IMR-90 (cell line): ENCODE data around the gene HOXD12. TPM values are rescaled to one million over a fixed set of nuclear protein-coding genes. Genes with fewer than 3 reads are reported as not detected.

Source experiments
- ATAC-seq: fragments of 200-7000 bp; cut with Tn5 transposase; 2 replicates; pipeline ENCODE4 v1.9.1; 2020; ENCODE audit warnings: low read depth, mild to moderate bottlenecking, moderate library complexity
- BruUV-seq: library from RNA; stranded (reverse); fragments of 400-500 nt; replicated peaks from 2 replicates; lab custom pipeline; 2021; lab: Mats Ljungman, UMichigan
- CTCF ChIA-PET: fragments of 300-600 bp; formaldehyde crosslinking; extraction: SDS; loops from one replicate; lab custom pipeline; 2021; ENCODE audit warnings: antibody characterized with exemption; lab: Yijun Ruan, JAX
- POLR2A ChIA-PET: fragments of 300-600 bp; sonication (Branson Sonifier 250); formaldehyde crosslinking; loops from one replicate; lab custom pipeline; 2022; ENCODE audit warnings: antibody characterized with exemption; ENCODE audit not compliant: unreplicated experiment; lab: Charles Lee
- DNase-seq: peaks from one replicate; pipeline ENCODE4 v3.0.0; 2013
- H2AFZ ChIP-seq: replicated peaks from 2 replicates; pipeline ENCODE3; 2013; ENCODE audit warnings: low read length, mild to moderate bottlenecking; ENCODE audit not compliant: poor library complexity
- H2AK5ac ChIP-seq: 2 replicates; pipeline ENCODE4 v1.6.1; 2013; ENCODE audit warnings: low read depth, low read length, inconsistent platforms
- H2AK9ac ChIP-seq: replicated peaks from 2 replicates; pipeline ENCODE3; 2013; ENCODE audit warnings: mild to moderate bottlenecking, low read depth, low read length, moderate library complexity; ENCODE audit not compliant: poor library complexity
- H2BK120ac ChIP-seq: 2 replicates; pipeline ENCODE4 v1.6.1; 2013; ENCODE audit warnings: low read depth, low read length, inconsistent platforms
- H2BK15ac ChIP-seq: 3 replicates; pipeline ENCODE4 v1.6.1; 2013; ENCODE audit warnings: low read depth, low read length, inconsistent platforms
- H2BK20ac ChIP-seq: 2 replicates; pipeline ENCODE4 v1.6.1; 2013; ENCODE audit warnings: low read depth, mild to moderate bottlenecking, inconsistent platforms, low read length, moderate library complexity
- H2BK5ac ChIP-seq: 2 replicates; pipeline ENCODE4 v1.6.1; 2013; ENCODE audit warnings: mild to moderate bottlenecking, low read depth, low read length, inconsistent platforms; ENCODE audit not compliant: poor library complexity, severe bottlenecking
- H3K14ac ChIP-seq: replicated peaks from 2 replicates; pipeline ENCODE4 v1.6.1; 2013; ENCODE audit warnings: low read depth, low read length, inconsistent platforms
- H3K18ac ChIP-seq: 2 replicates; pipeline ENCODE4 v1.6.1; 2013; ENCODE audit warnings: low read depth, low read length, control low read depth
- H3K23ac ChIP-seq: 2 replicates; pipeline ENCODE4 v1.6.1; 2013; ENCODE audit warnings: low read depth, low read length, inconsistent platforms
- H3K27ac ChIP-seq: 2 replicates; pipeline ENCODE4 v1.5.1; 2013; ENCODE audit warnings: mild to moderate bottlenecking, control low read depth, low read length; ENCODE audit not compliant: insufficient read depth
- H3K27me3 ChIP-seq: 2 replicates; pipeline ENCODE4 v1.6.1; 2013; ENCODE audit warnings: low read length; ENCODE audit not compliant: control insufficient read depth, insufficient read depth
- H3K36me3 ChIP-seq: 2 replicates; pipeline ENCODE4 v1.6.1; 2013; ENCODE audit warnings: low read length, mixed read lengths; ENCODE audit not compliant: control insufficient read depth, insufficient read depth
- H3K4ac ChIP-seq: 2 replicates; pipeline ENCODE4 v1.6.1; 2013; ENCODE audit warnings: low read depth, low read length, inconsistent platforms
- H3K4me1 ChIP-seq: 2 replicates; pipeline ENCODE4 v1.6.1; 2013; ENCODE audit warnings: low read length, mixed read lengths; ENCODE audit not compliant: control insufficient read depth, insufficient read depth
- H3K4me2 ChIP-seq: 2 replicates; pipeline ENCODE4 v1.6.1; 2013; ENCODE audit warnings: low read depth, mild to moderate bottlenecking, control low read depth, low read length, moderate library complexity
- H3K4me3 ChIP-seq: 2 replicates; pipeline ENCODE4 v1.5.1; 2013; ENCODE audit warnings: low read depth, mild to moderate bottlenecking, control low read depth, low read length, moderate library complexity; ENCODE audit not compliant: insufficient read depth
- H3K56ac ChIP-seq: 2 replicates; pipeline ENCODE4 v1.6.1; 2013; ENCODE audit warnings: low read length, inconsistent platforms; ENCODE audit not compliant: insufficient read depth; ENCODE audit errors: extremely low read depth
- H3K79me1 ChIP-seq, 2 experiments: 2 replicates each; pipeline ENCODE4 v1.6.1; 2013; ENCODE audit warnings: low read length in 2 of 2, inconsistent platforms in 1 of 2, low read depth in 1 of 2
- H3K9ac ChIP-seq: 2 replicates; pipeline ENCODE4 v1.6.1; 2013; ENCODE audit warnings: low read depth, low read length, control low read depth
- H3K9me1 ChIP-seq: 2 replicates; pipeline ENCODE4 v1.6.1; 2013; ENCODE audit warnings: low read length, inconsistent platforms; ENCODE audit not compliant: insufficient read depth
- H3K9me3 ChIP-seq: 2 replicates; pipeline ENCODE4 v1.6.1; 2013; ENCODE audit warnings: low read length; ENCODE audit not compliant: control insufficient read depth, insufficient read depth
- H4K20me1 ChIP-seq: 2 replicates; pipeline ENCODE4 v1.6.1; 2013; ENCODE audit warnings: low read length, inconsistent platforms; ENCODE audit not compliant: insufficient read depth
- H4K5ac ChIP-seq: 2 replicates; pipeline ENCODE4 v1.6.1; 2013; ENCODE audit warnings: mild to moderate bottlenecking, low read depth, low read length, control low read depth
- H4K8ac ChIP-seq, 2 experiments: 2 replicates each; pipeline ENCODE4 v1.6.1; 2013; ENCODE audit warnings: low read depth in 2 of 2, low read length in 2 of 2, control low read depth in 1 of 2, inconsistent platforms in 1 of 2
- H4K91ac ChIP-seq: 2 replicates; pipeline ENCODE4 v1.6.1; 2013; ENCODE audit warnings: low read depth, low read length, inconsistent platforms; ENCODE audit not compliant: insufficient read depth
- CEBPB ChIP-seq: IDR thresholded peaks from 2 replicates; pipeline ENCODE4 v1.6.1; 2012; ENCODE audit warnings: low read depth, low read length, improper control_type of control experiment
- CHD1 ChIP-seq: IDR thresholded peaks from 2 replicates; pipeline ENCODE4 v1.6.1; 2012; ENCODE audit warnings: low read depth, low read length, improper control_type of control experiment
- MXI1 ChIP-seq: IDR thresholded peaks from 2 replicates; pipeline ENCODE4 v1.6.1; 2012; ENCODE audit warnings: low read depth, mild to moderate bottlenecking, low read length, moderate library complexity, borderline replicate concordance
- POLR2A ChIP-seq: IDR thresholded peaks from 2 replicates; pipeline ENCODE4 v1.6.1; 2012; ENCODE audit warnings: mild to moderate bottlenecking, low read depth, low read length
- RCOR1 ChIP-seq: IDR thresholded peaks from 2 replicates; pipeline ENCODE4 v1.6.1; 2012; ENCODE audit warnings: mild to moderate bottlenecking, low read length, improper control_type of control experiment; ENCODE audit not compliant: insufficient replicate concordance
- WGBS, 2 experiments: methylation state at CpG; one replicate each; pipeline versions ENCODE4 v1.1.5 to v1.1.7; 2013; ENCODE audit warnings: missing lambda C conversion rate in 2 of 2; ENCODE audit not compliant: insufficient read length in 1 of 2; ENCODE audit errors: extremely low coverage in 2 of 2; 5-methylcytosine and 5-hydroxymethylcytosine counted together
- dilution Hi-C: fragments of 300-500 bp; cut with HindIII; formaldehyde crosslinking; loops from one replicate; pipeline ENCODE4 v1.14.3; 2018; ENCODE audit warnings: low sequenced_read_pairs; ENCODE audit not compliant: unreplicated experiment
- in situ Hi-C: fragments of 300-500 bp; cut with MboI; formaldehyde crosslinking; loops from 3 replicates; pipeline ENCODE4 v1.14.3; 2019; ENCODE audit warnings: low sequenced_read_pairs, inconsistent platforms, mixed read lengths
- intact Hi-C: fragments of 100-400 bp; cut with micrococcal nuclease; formaldehyde crosslinking; loops from 2 replicates; pipeline ENCODE4 v1.10.0; 2022
- polyA plus RNA-seq, 3 experiments: library from polyadenylated mRNA; depleted of rRNA; stranded (reverse); fragments of >200 nt; gene quantifications; 2 replicates each; pipeline ENCODE4 v1.2.3, GENCODE V29; 2012; ENCODE audit warnings: low replicate concordance in 1 of 3
- total RNA-seq: library from RNA; depleted of rRNA; stranded (reverse); fragments of >200 nt; gene quantifications from 2 replicates; pipeline ENCODE4 v1.2.3, GENCODE V29; 2012
- TF ChIP-seq, protein P1 (sequence below): conservative IDR thresholded peaks from 2 replicates; pipeline ENCODE4 v1.5.1; 2012; ENCODE audit warnings: mild to moderate bottlenecking, low read depth, low read length, improper control_type of control experiment
- TF ChIP-seq, protein P2 (sequence below): fragments of 150-350 bp; IDR thresholded peaks from 2 replicates; pipeline ENCODE4 v1.6.1; 2017; ENCODE audit warnings: mild to moderate bottlenecking, antibody characterized with exemption, low read length, low read depth

HOXD12 gene
- total and polyA plus RNA-seq, 2 of the 4 experiments (the other 2 are of a cell fraction), result not detected

DNA sequence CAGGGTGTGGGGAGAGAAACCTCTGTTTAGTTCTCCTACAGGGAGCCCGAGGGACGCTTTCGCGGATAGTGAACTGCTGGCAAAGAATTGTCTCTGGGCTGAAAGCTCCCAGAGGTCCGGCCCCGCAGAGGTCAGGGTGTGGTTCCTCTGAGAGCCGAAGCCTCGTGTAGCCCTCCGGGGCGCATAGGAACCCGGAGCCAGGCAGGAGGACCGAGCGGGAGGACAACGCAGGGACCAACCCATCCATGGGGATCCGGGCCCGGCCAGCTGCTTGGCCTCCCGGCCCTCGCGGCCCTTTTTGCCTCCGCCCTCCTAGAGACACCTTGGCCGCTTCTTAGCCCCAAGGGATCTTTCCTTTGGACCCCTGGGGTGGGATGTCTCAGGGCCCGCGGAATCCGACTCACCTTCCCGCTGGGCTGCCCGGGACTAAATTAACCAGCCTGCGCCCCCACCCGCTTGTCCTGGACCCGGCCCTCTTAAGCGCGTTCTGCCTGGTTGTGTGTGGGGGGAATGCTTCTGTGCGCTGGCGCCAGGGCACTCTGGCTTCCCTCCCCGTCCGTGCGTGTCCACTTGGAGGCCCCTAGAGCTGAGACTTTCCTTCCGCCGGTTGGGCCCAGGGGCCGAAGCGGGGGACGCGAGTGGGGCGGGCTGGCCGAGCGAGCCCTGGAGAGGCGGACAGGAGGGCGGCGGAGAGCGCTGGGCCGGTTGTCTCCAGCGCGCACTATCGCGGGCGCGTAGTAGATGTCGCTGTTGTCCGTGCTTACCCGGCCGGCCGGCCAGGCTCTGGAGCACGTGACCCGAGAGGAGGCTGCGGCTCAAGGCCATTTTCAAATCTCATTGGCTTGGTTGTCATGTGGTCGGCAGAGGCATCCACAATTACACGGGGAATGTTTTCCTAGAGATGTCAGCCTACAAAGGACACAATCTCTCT is 16.6 kb downstream of the HOXD12 start, which contains the start of gene HOXD10:
Gene HOXD10 (plus strand): TSS at position 896 of the 931 bp plus-strand sequence. CDS start 56 bp downstream, outside the sequence.
- in situ Hi-C loops, result no loop called here
- no peak within 1 kb of the TSS for H3K27ac ChIP-seq
- H2BK20ac ChIP-seq, result no peak within 1 kb of the TSS
- H3K9ac ChIP-seq, result no peak within 1 kb of the TSS
- H2BK15ac ChIP-seq, result no peak within 1 kb of the TSS
- ChIA-PET CTCF (interaction anchor here (1.5 kb wide), 1 partner anchor 438 kb away, joined by 4 read pairs; no protein-coding TSS in a partner anchor), POLR2A (no interaction called here)
- no peak within 1 kb of the TSS for H2AK5ac ChIP-seq
- no peak within 1 kb of the TSS for H4K91ac ChIP-seq
- peak within 1 kb of the TSS; percentile 16 for H2AFZ ChIP-seq
- H2BK5ac ChIP-seq, result no peak within 1 kb of the TSS
- no peaks in the 10 kb centered on the region for H4K20me1 ChIP-seq
- H3K18ac ChIP-seq, result no peak within 1 kb of the TSS
- WGBS, 2 experiments, result 7% methylated on average over 8 of the region's 66 CpGs; no CpG with 5 or more reads in 1 of the 2 experiments
- no peak for TF ChIP-seq POLR2A
- no peak for TF ChIP-seq CEBPB
- TF ChIP-seq RCOR1, result no peak
- TF ChIP-seq CHD1, result no peak
- TF ChIP-seq, protein P1, sequence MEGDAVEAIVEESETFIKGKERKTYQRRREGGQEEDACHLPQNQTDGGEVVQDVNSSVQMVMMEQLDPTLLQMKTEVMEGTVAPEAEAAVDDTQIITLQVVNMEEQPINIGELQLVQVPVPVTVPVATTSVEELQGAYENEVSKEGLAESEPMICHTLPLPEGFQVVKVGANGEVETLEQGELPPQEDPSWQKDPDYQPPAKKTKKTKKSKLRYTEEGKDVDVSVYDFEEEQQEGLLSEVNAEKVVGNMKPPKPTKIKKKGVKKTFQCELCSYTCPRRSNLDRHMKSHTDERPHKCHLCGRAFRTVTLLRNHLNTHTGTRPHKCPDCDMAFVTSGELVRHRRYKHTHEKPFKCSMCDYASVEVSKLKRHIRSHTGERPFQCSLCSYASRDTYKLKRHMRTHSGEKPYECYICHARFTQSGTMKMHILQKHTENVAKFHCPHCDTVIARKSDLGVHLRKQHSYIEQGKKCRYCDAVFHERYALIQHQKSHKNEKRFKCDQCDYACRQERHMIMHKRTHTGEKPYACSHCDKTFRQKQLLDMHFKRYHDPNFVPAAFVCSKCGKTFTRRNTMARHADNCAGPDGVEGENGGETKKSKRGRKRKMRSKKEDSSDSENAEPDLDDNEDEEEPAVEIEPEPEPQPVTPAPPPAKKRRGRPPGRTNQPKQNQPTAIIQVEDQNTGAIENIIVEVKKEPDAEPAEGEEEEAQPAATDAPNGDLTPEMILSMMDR, result no peak
- TF ChIP-seq MXI1, result no peak
- TF ChIP-seq, protein P2, sequence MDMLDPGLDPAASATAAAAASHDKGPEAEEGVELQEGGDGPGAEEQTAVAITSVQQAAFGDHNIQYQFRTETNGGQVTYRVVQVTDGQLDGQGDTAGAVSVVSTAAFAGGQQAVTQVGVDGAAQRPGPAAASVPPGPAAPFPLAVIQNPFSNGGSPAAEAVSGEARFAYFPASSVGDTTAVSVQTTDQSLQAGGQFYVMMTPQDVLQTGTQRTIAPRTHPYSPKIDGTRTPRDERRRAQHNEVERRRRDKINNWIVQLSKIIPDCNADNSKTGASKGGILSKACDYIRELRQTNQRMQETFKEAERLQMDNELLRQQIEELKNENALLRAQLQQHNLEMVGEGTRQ, result no peak
- no peak within 1 kb of the TSS for H4K8ac ChIP-seq
- intact Hi-C loops, result no loop called here
- H3K4me2 ChIP-seq, result no peak within 1 kb of the TSS
- no peaks in the 10 kb centered on the region for H3K9me1 ChIP-seq
- BruUV-seq, result no TSS peak
- H3K56ac ChIP-seq, result no peak within 1 kb of the TSS
- H3K9me3 ChIP-seq, result peaks cover 12% of the 10 kb centered on the region
- H3K79me1 ChIP-seq, result no peaks in the 10 kb centered on the region
- no peak within 1 kb of the TSS for H3K23ac ChIP-seq
- no peak for DNase-seq
- no peak within 1 kb of the TSS for H3K14ac ChIP-seq
- H2BK120ac ChIP-seq, result no peak within 1 kb of the TSS
- H4K5ac ChIP-seq, result no peak within 1 kb of the TSS
- no peak within 1 kb of the TSS for H3K4ac ChIP-seq
- peaks cover 93% of the 10 kb centered on the region for H3K27me3 ChIP-seq
- H3K36me3 ChIP-seq, result no peaks in the 10 kb centered on the region
- H3K4me1 ChIP-seq, result no peaks in the 10 kb centered on the region
- no peak within 1 kb of the TSS for H2AK9ac ChIP-seq
- no peak within 1 kb of the TSS for H3K4me3 ChIP-seq
- dilution Hi-C loops, result no loop called here
- no peak for ATAC-seq
